Body of pancreas (tissue), 4 donors: ENCODE measurements around the gene SH3RF2.

ENCODE experiments used
- POLR2A ChIP-seq, 3 donors: fragments of 450-650 bp; IDR thresholded peaks; one replicate each; pipeline ENCODE4 v1.6.1; 2016; ENCODE audit warnings: antibody characterized with exemption in 3 of 3, mild to moderate bottlenecking in 2 of 3
- TF ChIP-seq, protein P1 (sequence below), 7 experiments: fragments of 450-650 bp in 4 of 7; fragments of 200-600 bp in 3 of 7; sonication (generic) in 3 of 7; IDR thresholded peaks; one replicate each; pipeline ENCODE4 v1.5.1; 2016 to 2019; ENCODE audit warnings: antibody characterized with exemption in 7 of 7

DNA sequence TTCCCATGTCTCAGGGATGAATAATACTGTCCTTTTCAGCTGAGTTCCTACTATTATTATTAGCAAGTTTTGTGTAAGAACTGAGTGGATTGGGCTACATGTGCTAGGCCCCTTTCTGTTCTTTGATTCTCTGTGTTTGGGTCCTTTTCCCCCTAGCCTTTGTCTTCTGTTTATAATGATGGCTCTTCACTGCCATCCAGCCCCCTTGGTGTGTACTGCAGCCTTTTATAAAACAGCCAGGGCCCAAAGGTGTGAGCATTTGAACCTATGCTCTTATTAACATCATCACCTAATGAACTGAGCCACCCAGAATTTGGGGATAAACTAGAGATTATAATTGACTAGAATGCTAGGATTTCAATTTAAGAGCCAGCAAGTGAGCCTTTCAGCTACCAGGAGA lies 116.4 kb downstream of the SH3RF2 start:
- TF ChIP-seq, protein P1, sequence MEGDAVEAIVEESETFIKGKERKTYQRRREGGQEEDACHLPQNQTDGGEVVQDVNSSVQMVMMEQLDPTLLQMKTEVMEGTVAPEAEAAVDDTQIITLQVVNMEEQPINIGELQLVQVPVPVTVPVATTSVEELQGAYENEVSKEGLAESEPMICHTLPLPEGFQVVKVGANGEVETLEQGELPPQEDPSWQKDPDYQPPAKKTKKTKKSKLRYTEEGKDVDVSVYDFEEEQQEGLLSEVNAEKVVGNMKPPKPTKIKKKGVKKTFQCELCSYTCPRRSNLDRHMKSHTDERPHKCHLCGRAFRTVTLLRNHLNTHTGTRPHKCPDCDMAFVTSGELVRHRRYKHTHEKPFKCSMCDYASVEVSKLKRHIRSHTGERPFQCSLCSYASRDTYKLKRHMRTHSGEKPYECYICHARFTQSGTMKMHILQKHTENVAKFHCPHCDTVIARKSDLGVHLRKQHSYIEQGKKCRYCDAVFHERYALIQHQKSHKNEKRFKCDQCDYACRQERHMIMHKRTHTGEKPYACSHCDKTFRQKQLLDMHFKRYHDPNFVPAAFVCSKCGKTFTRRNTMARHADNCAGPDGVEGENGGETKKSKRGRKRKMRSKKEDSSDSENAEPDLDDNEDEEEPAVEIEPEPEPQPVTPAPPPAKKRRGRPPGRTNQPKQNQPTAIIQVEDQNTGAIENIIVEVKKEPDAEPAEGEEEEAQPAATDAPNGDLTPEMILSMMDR (IDR thresholded peaks at IDR 0.05) = peak in 3 of 7 experiments; percentile 14 to 19 (median 16)
- no peak for TF ChIP-seq POLR2A (IDR thresholded peaks at IDR 0.05)
